ENCODE results near the gene ATRNL1. TPM values are rescaled to one million over a fixed set of nuclear protein-coding genes. Genes with fewer than 3 reads are reported as not detected.

Gene ATRNL1
- total RNA-seq, 1 experiment from 2014 or later = not detected

GRCh38 chr10:115831016-115831415 lies 737.9 kb downstream of the ATRNL1 start:
- intact Hi-C loops (cut with micrococcal nuclease) = no loop called here
- TF ChIP-seq CTCF (IDR thresholded peaks at IDR 0.05; ENCODE audit: unreplicated experiment) = no peak
- H3K4me3 Mint-ChIP-seq (ENCODE audit: unreplicated experiment) = no peak overlapping the region
- CTCF ChIA-PET = interaction anchor here (0.6 to 3.4 kb wide), 6 partner anchors 17 to 457 kb away, joined by 3 to 16 read pairs (median 5); no protein-coding TSS in a partner anchor
- POLR2A ChIA-PET = no interaction called here
- peaks cover 4% of the 10 kb centered on the region for H3K36me3 Mint-ChIP-seq (ENCODE audit: insufficient read depth, unreplicated experiment)
- H3K4me1 Mint-ChIP-seq (ENCODE audit: insufficient read depth, unreplicated experiment) = no peaks in the 10 kb centered on the region
- H3K27ac Mint-ChIP-seq (ENCODE audit: low read depth, unreplicated experiment) = no peak overlapping the region
- no peaks in the 10 kb centered on the region for H3K9me3 Mint-ChIP-seq (ENCODE audit: unreplicated experiment)
- DNase-seq (ENCODE audit: unreplicated experiment) = no peak
- no peaks in the 10 kb centered on the region for H3K27me3 Mint-ChIP-seq (ENCODE audit: insufficient read depth, unreplicated experiment)
- BruUV-seq (replicated peaks) = no TSS peak

GRCh38 chr10:115833119-115833518 lies 740.0 kb downstream of the ATRNL1 start:
- H3K4me3 Mint-ChIP-seq (ENCODE audit: unreplicated experiment) = no peak overlapping the region
- no peaks in the 10 kb centered on the region for H3K27me3 Mint-ChIP-seq (ENCODE audit: insufficient read depth, unreplicated experiment)
- ChIA-PET POLR2A (no interaction called here), CTCF (no interaction called here)
- BruUV-seq (replicated peaks) = no TSS peak
- no peak overlapping the region for H3K27ac Mint-ChIP-seq (ENCODE audit: low read depth, unreplicated experiment)
- peaks cover under 1% of the 10 kb centered on the region for H3K36me3 Mint-ChIP-seq (ENCODE audit: insufficient read depth, unreplicated experiment)
- no peaks in the 10 kb centered on the region for H3K4me1 Mint-ChIP-seq (ENCODE audit: insufficient read depth, unreplicated experiment)
- no peaks in the 10 kb centered on the region for H3K9me3 Mint-ChIP-seq (ENCODE audit: unreplicated experiment)
- no peak for TF ChIP-seq CTCF (IDR thresholded peaks at IDR 0.05; ENCODE audit: unreplicated experiment)
- no peak for DNase-seq (ENCODE audit: unreplicated experiment)
- intact Hi-C loops (cut with micrococcal nuclease) = no loop called here

- no peak overlapping the region for H3K27ac Mint-ChIP-seq (ENCODE audit: low read depth, unreplicated experiment)
- TF ChIP-seq CTCF (IDR thresholded peaks at IDR 0.05; ENCODE audit: unreplicated experiment) = no peak
- no peak overlapping the region for H3K4me3 Mint-ChIP-seq (ENCODE audit: unreplicated experiment)
- intact Hi-C loops (cut with micrococcal nuclease) = no loop called here
- H3K36me3 Mint-ChIP-seq (ENCODE audit: insufficient read depth, unreplicated experiment) = no peaks in the 10 kb centered on the region
- no peaks in the 10 kb centered on the region for H3K27me3 Mint-ChIP-seq (ENCODE audit: insufficient read depth, unreplicated experiment)
- ChIA-PET POLR2A (interaction anchor here (1.4 kb wide), 1 partner anchor 10 kb away, joined by 5 read pairs; no protein-coding TSS in a partner anchor), CTCF (interaction anchor here (1.0 to 4.5 kb wide), 2 partner anchors 19 to 45 kb away, joined by 4 to 14 read pairs; no protein-coding TSS in a partner anchor)
- DNase-seq (ENCODE audit: unreplicated experiment) = no peak
- peaks cover 14% of the 10 kb centered on the region for H3K4me1 Mint-ChIP-seq (ENCODE audit: insufficient read depth, unreplicated experiment)
- no peaks in the 10 kb centered on the region for H3K9me3 Mint-ChIP-seq (ENCODE audit: unreplicated experiment)
- BruUV-seq (replicated peaks) = no TSS peak
These were observed 751.4 kb downstream of the ATRNL1 start for GRCh38 chr10:115844591-115844990.

- no peaks in the 10 kb centered on the region for H3K9me3 Mint-ChIP-seq (ENCODE audit: unreplicated experiment)
- peaks cover 17% of the 10 kb centered on the region for H3K4me1 Mint-ChIP-seq (ENCODE audit: insufficient read depth, unreplicated experiment)
- H3K27ac Mint-ChIP-seq (ENCODE audit: low read depth, unreplicated experiment) = no peak overlapping the region
- H3K36me3 Mint-ChIP-seq (ENCODE audit: insufficient read depth, unreplicated experiment) = no peaks in the 10 kb centered on the region
- CTCF ChIA-PET = no interaction called here
- H3K27me3 Mint-ChIP-seq (ENCODE audit: insufficient read depth, unreplicated experiment) = no peaks in the 10 kb centered on the region
- no peak overlapping the region for H3K4me3 Mint-ChIP-seq (ENCODE audit: unreplicated experiment)
- peak; percentile 20 for DNase-seq (ENCODE audit: unreplicated experiment)
- no TSS peak for BruUV-seq (replicated peaks)
- no peak for TF ChIP-seq CTCF (IDR thresholded peaks at IDR 0.05; ENCODE audit: unreplicated experiment)
- intact Hi-C loops (cut with micrococcal nuclease) = no loop called here
- POLR2A ChIA-PET = interaction anchor here (1.5 kb wide), 1 partner anchor 584 kb away, joined by 4 read pairs; no protein-coding TSS in a partner anchor
These were observed 752.8 kb downstream of the ATRNL1 start for GRCh38 chr10:115845921-115846320.
